ENCODE results near the gene EVPL.
"Not testable (repeated sequence)": the region's sequence is repeated elsewhere in the genome, so short reads cannot be mapped to it uniquely, and the experiment has no call there.

EVPL gene

GRCh38 chr17:76027159-76027839, at the start of gene EVPL:
EVPL (minus strand) TSS chr17:76027306; CDS start chr17:76027198, 108 bp downstream.
- no peak for DNase-seq

- DNase-seq = no peak
These were observed 49.1 kb upstream of the EVPL start for GRCh38 chr17:76076146-76076764.

GRCh38 chr17:76075364-76076145, 48.4 kb upstream of the EVPL start:
- no peak for DNase-seq

DNA sequence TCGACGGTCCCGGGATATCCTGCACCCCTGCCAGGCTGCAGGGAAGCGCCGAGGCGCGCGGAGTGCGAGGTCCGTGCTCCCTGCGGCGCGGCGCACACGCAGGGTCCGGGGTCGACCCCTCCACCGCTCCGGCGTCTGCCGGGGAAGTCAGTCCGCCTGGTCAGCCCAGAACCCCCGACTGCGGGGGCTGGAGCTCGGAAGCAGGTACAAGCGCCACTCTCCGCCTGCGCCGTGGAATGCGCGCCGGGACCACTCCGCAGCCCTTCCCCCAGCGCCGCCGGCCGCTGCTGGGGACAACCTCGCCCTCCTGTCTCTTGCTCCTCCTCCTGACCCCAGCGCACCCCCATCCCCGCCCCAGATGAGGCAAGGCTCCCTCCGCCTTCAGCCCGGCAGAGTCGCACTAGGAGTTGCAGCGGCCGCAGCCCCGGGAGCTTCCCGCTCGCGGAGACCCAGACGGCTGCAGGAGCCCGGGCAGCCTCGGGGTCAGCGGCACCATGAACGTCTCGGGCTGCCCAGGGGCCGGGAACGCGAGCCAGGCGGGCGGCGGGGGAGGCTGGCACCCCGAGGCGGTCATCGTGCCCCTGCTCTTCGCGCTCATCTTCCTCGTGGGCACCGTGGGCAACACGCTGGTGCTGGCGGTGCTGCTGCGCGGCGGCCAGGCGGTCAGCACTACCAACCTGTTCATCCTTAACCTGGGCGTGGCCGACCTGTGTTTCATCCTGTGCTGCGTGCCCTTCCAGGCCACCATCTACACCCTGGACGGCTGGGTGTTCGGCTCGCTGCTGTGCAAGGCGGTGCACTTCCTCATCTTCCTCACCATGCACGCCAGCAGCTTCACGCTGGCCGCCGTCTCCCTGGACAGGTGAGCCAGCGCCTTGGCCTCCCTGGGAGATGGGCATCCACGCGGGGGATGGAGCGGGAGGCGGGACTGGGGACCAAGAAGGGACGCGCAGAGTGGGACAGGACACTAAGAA, 47.6 kb upstream of the EVPL start, which contains the start of gene GALR2:
Gene GALR2, plus strand, starts transcription at position 392 of the 974 bp plus-strand sequence. Its CDS starts 103 bp downstream, at position 495.
- no peak for DNase-seq

GRCh38 chr17:76072148-76072858, 45.2 kb upstream of the EVPL start, which contains the start of gene SRP68:
SRP68 (minus strand) TSS chr17:76072517; CDS start chr17:76072491, 26 bp downstream.
- DNase-seq = peak; percentile 52 to 85

- no peak for DNase-seq
These were observed 44.5 kb upstream of the EVPL start for GRCh38 chr17:76071531-76072147.

DNA sequence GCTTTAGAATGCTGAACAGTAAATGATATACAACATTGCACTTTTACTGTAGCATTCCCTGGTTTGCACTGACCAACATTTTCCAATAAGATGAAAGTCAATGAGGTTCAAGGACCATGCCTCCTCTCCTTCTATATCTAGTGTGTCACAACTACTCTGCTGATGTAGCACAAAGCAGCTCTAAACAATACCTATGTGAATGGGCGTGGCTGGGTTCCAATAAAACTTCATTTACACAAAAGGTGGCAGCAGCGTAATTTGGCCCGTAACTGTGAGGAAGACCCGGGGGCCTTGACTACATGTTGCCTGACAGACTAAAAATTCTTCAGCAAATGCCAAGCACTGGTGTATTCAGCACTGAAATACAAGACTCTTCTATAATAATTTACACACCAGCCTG, 38.7 kb upstream of the EVPL start:
- DNase-seq = no peak

DNA sequence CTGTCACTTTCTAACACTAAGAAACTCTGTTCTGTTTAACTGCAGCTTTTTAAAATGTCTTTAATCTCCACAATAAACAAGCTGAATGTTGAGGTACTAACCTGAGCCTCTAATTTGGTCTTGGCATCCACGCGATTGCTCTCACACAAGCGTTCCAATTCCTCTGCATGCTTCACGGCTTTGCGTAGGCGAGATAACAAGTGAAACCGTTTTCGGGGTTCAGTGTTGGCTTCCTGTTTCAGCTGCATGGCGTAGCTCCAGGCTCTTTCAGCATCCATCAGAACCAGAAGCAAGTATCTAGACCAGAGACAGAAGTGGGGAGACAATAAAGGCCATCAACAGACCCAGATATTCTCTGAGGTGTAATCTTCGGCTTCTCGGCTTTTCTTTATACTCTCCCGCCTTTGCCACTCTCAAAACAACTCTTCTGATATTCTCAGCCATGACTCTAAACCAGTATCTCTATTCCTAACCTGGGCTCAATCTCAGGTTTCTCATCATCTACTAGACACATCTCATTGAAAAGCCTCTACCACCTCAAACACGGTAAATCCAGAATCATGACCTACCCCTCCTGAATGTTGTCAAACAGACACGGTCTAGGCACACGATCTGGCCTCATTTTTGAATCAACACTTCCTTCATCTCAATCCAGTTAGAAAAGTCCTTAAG, 36.9 kb upstream of the EVPL start:
- no peak for DNase-seq

GRCh38 chr17:76058264-76058663, 31.2 kb upstream of the EVPL start:
- not testable (repeated sequence) for DNase-seq

- no peak for DNase-seq
These were observed 29.8 kb upstream of the EVPL start for GRCh38 chr17:76056882-76057281.

DNA sequence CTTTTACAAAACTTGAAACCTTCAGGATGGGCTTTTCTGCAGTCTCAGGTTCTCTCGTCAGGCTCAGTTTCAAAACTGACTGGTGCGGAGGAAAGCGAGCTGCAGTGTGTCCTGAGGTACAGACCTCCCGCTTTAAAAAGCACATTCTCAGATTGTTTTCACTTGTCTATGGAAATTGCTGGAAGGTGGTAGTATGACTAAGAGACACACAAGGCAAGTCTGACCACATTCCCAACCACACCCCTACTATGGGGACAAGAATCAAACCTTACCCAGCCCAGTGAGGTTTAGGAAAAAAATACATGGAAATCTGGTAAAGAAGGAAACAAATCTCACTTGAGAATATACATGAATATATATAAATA, 27.0 kb upstream of the EVPL start:
- no peak for DNase-seq

- peak in 1 of 2 experiments; percentile 21 for DNase-seq
These were observed 26.4 kb upstream of the EVPL start for GRCh38 chr17:76053246-76054111.

DNA sequence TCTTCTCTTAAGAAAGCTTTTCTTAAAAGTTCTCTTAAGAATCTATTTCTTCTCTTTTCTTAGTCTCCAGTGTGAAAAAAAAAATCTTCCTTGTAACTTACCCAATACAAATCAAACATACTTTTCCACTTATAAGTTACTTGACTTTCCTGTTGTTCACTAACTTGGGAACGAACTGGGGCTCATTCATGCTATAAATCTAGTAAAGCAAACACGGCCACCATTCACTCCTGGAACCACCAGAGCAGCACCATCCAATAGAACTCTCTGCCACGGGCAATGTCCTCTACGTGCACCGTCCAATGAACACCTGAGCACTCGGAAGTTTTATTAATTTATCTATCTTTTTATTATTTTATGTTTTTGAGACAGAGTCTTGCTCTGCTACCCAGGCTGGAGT, 24.5 kb upstream of the EVPL start:
- DNase-seq = no peak

GRCh38 chr17:76050538-76051467, 23.7 kb upstream of the EVPL start:
- DNase-seq = no peak

GRCh38 chr17:76049836-76050537, 22.9 kb upstream of the EVPL start:
- no peak for DNase-seq

DNA sequence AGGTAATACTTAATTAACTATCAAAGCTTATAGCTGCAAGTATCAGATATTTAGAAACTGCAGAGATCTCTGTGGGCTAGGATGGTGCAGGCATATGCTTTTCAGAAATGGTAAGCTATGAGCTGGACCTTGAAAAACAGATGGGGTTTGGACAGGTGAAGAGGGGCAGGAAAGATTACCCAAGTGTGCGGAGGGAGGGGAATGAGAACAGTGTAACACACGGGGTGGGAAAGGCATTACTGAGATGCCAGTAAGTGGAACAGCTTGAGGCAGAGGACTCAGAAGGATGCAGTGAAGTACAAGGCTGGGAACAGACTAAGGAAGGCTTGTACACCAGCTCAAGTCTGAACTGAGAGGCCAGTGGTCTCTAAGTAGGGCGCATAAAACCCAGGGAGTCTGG, 22.1 kb upstream of the EVPL start:
- no peak for DNase-seq

DNA sequence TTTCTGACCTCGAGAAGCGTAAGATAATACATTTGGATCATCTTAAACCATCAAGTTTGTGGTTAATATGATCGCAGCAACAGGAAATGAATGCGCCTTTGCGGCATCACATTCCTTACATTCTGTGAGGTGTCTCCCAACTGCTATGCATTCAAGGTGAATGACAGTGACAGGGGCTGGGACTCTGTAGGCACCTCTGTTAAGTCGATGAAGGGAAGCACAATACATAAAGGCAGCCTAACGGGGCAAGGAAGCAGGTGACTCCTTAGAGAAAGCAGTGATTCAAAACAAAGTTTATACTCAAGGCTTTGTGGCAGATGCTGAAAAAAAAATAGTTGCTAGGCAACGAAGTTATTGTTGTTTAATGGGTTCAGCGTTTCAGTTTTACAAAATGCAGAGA, 21.6 kb upstream of the EVPL start:
- peak in 1 of 2 experiments; percentile 27 for DNase-seq
